ENCODE measurements around the gene TAF10.

DNA sequence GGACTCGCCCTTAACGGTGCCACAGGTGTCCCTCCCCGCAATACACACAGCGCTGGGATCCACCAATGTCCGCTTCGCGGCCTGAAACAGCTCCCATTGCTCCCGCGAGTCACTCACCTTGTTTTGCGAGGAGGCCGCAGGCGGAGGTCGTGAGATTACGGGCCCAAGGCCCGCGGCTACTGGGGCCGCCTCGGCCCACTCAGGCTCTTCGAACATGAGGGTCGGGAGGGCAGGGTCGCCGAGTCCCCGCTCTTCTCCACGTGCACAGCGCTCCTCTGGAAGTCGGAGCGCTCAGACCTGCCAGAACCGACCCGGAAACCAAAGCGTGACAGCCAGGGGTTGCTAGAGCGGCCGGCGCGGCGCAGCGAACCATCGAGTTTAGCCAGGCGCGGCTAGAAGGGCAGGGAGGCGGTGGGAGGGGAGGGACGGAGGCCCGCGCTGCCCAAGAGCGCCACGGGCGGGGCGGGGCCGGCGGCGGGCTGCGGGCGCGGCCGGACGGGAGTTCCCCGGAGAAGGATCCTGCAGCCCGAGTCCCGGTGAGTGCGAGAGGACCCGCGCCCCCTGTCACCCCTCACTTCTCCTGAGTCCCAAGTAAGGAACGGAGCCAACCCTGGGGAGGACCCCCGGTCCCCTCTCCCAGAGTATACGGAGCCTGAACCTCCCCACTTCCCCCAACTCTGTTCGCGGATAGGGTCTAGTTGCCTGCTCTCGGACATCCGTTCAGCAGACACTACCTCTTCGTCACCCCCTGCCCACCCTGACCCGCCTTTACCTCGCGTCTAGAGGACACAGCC is 8.5 kb downstream of the TAF10 start, which contains the start of the genes ILK and RRP8:
- TF ChIP-seq, protein P1, sequence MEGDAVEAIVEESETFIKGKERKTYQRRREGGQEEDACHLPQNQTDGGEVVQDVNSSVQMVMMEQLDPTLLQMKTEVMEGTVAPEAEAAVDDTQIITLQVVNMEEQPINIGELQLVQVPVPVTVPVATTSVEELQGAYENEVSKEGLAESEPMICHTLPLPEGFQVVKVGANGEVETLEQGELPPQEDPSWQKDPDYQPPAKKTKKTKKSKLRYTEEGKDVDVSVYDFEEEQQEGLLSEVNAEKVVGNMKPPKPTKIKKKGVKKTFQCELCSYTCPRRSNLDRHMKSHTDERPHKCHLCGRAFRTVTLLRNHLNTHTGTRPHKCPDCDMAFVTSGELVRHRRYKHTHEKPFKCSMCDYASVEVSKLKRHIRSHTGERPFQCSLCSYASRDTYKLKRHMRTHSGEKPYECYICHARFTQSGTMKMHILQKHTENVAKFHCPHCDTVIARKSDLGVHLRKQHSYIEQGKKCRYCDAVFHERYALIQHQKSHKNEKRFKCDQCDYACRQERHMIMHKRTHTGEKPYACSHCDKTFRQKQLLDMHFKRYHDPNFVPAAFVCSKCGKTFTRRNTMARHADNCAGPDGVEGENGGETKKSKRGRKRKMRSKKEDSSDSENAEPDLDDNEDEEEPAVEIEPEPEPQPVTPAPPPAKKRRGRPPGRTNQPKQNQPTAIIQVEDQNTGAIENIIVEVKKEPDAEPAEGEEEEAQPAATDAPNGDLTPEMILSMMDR (IDR thresholded peaks at IDR 0.05), result peak in 5 of 6 experiments; percentile 8 to 37 (median 18)
- TF ChIP-seq POLR2A (IDR thresholded peaks at IDR 0.05), result peak; percentile 69 to 78
